ENCODE measurements around the gene COPZ1.

DNA sequence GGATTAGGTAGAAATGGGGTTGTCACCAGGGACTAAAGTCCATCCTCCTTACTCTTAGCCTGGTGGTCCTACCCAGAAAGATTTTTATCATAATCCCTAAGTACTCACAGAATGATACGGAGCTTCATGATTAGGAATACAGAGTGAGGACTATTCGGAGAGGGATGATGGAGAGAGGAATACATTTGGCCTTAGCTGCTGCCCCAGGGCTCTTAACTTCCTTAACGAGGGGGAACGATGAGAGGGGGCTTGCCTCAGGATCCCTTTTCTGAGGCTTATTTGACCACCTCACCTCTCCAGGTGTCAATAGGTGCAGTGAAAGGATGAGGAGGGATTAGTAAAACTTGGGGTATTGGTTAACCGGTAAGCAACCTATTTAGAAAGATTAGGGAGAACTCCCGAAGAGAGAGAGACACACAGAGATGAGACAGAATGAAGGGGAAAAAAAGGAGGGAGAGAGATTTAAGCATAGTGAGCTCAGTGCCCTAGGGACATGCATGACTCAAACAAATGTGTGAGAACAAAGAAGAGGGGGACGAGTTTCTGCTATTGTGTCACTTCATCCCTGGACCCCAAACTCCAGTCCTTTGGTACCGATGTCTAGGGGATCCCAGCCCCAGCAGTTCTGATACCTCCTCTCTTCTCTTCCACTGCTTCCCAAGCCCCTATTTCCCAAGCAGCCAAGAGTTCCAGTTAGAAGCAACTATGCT lies 25.3 kb upstream of the COPZ1 start:
- no peak for TF ChIP-seq POLR2A (IDR thresholded peaks at IDR 0.05)
- TF ChIP-seq, protein P1, sequence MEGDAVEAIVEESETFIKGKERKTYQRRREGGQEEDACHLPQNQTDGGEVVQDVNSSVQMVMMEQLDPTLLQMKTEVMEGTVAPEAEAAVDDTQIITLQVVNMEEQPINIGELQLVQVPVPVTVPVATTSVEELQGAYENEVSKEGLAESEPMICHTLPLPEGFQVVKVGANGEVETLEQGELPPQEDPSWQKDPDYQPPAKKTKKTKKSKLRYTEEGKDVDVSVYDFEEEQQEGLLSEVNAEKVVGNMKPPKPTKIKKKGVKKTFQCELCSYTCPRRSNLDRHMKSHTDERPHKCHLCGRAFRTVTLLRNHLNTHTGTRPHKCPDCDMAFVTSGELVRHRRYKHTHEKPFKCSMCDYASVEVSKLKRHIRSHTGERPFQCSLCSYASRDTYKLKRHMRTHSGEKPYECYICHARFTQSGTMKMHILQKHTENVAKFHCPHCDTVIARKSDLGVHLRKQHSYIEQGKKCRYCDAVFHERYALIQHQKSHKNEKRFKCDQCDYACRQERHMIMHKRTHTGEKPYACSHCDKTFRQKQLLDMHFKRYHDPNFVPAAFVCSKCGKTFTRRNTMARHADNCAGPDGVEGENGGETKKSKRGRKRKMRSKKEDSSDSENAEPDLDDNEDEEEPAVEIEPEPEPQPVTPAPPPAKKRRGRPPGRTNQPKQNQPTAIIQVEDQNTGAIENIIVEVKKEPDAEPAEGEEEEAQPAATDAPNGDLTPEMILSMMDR (IDR thresholded peaks at IDR 0.05), result no peak

Measured in prostate gland (tissue), 2 donors.